DND-41 (cell line): ENCODE measurements around the gene NRROS.
"Not testable (repeated sequence)": the region's sequence is repeated elsewhere in the genome, so short reads cannot be mapped to it uniquely, and the experiment has no call there.

ENCODE experiments used
- ATAC-seq: fragments of 200-7000 bp; cut with Tn5 transposase; 3 replicates; pipeline ENCODE4 v1.9.1; 2021; ENCODE audit warnings: low read depth; ENCODE audit not compliant: insufficient read depth
- DNase-seq: peaks from one replicate; pipeline ENCODE4 v3.0.0-alpha.2; 2020
- H2AFZ ChIP-seq: 2 replicates; pipeline ENCODE4 v1.6.0; 2012; ENCODE audit warnings: low read depth, low read length
- H3K27ac ChIP-seq: 2 replicates; pipeline ENCODE4 v1.5.1; 2012; ENCODE audit warnings: low read length, inconsistent platforms
- H3K27me3 ChIP-seq: fragments of 200-600 bp; sonication (generic); 2 replicates; pipeline ENCODE4 v1.6.0; 2012; ENCODE audit warnings: low read length, mild to moderate bottlenecking, inconsistent platforms; ENCODE audit not compliant: insufficient read depth, poor library complexity
- H3K36me3 ChIP-seq: 2 replicates; pipeline ENCODE4 v1.5.1; 2012; ENCODE audit warnings: low read length, inconsistent platforms; ENCODE audit not compliant: insufficient read depth
- H3K4me1 ChIP-seq: 2 replicates; pipeline ENCODE4 v1.5.1; 2012; ENCODE audit warnings: mild to moderate bottlenecking, low read length; ENCODE audit not compliant: insufficient read depth
- H3K4me2 ChIP-seq: 2 replicates; pipeline ENCODE4 v1.6.0; 2012; ENCODE audit warnings: mild to moderate bottlenecking, moderate library complexity, low read length, inconsistent platforms; ENCODE audit not compliant: insufficient read depth
- H3K4me3 ChIP-seq, 2 experiments: fragments of 200-600 bp in 1 of 2; shearing (Covaris generic) in 1 of 2; 2 replicates each; pipeline ENCODE4 v1.5.1; 2012 to 2016; ENCODE audit warnings: inconsistent platforms in 2 of 2, low read length in 2 of 2, mild to moderate bottlenecking in 2 of 2, low read depth in 1 of 2, moderate library complexity in 1 of 2
- H3K79me2 ChIP-seq: 2 replicates; pipeline ENCODE4 v1.6.0; 2012; ENCODE audit warnings: low read length, inconsistent platforms; ENCODE audit not compliant: insufficient read depth
- H3K9ac ChIP-seq: 2 replicates; pipeline ENCODE4 v1.6.0; 2012; ENCODE audit warnings: low read depth, mild to moderate bottlenecking, inconsistent platforms, low read length, moderate library complexity
- H3K9me3 ChIP-seq: 2 replicates; pipeline ENCODE4 v1.5.1; 2012; ENCODE audit warnings: low read length, moderate library complexity, mild to moderate bottlenecking, inconsistent platforms; ENCODE audit not compliant: insufficient read depth, severe bottlenecking
- H4K20me1 ChIP-seq: 2 replicates; pipeline ENCODE4 v1.6.0; 2012; ENCODE audit warnings: low read length; ENCODE audit not compliant: insufficient read depth
- CTCF ChIP-seq: IDR thresholded peaks from 2 replicates; pipeline ENCODE4 v1.5.1; 2012; ENCODE audit warnings: borderline replicate concordance, low read length, moderate library complexity, mild to moderate bottlenecking; ENCODE audit not compliant: poor library complexity, severe bottlenecking; ENCODE audit errors: extremely low read depth
- EZH2 ChIP-seq: IDR thresholded peaks from 3 replicates; pipeline ENCODE4 v1.6.1; 2012; ENCODE audit warnings: borderline replicate concordance, low read depth, mild to moderate bottlenecking, moderate library complexity, low read length, inconsistent platforms; ENCODE audit not compliant: severe bottlenecking

Gene NRROS

GRCh38 chr3:196609805-196610515 is 29.5 kb upstream of the NRROS start:
- ATAC-seq (peak; percentile 50), DNase-seq (peak; percentile 50)
- Histone ChIP-seq H3K27ac (peak overlapping the region; percentile 87), H3K4me2 (peak overlapping the region; percentile 56), H3K79me2 (peaks cover 5% of the 10 kb centered on the region), H2AFZ (peak overlapping the region; percentile 16; the same call in 1 of the 2 replicates), H3K36me3 (no peaks in the 10 kb centered on the region), H3K9ac (peak overlapping the region; percentile 51), H3K9me3 (no peaks in the 10 kb centered on the region), H4K20me1 (no peaks in the 10 kb centered on the region), H3K27me3 (no peaks in the 10 kb centered on the region), H3K4me1 (peaks cover 56% of the 10 kb centered on the region), H3K4me3 (peak overlapping the region in 1 of 2 experiments; percentile 28; a peak in 2 of 4 replicates)
- no peak for TF ChIP-seq CTCF
- no peak for TF ChIP-seq EZH2

- H3K4me3 ChIP-seq, result peak overlapping the region in 1 of 2 experiments; percentile 47; a peak in 2 of 4 replicates
- peaks cover 5% of the 10 kb centered on the region for H3K79me2 ChIP-seq
- peak; percentile 67 for ATAC-seq
- TF ChIP-seq CTCF (no peak), EZH2 (no peak)
- H3K27me3 ChIP-seq, result no peaks in the 10 kb centered on the region
- H2AFZ ChIP-seq, result peak overlapping the region; percentile 58
- H3K4me2 ChIP-seq, result peak overlapping the region; percentile 64
- H3K4me1 ChIP-seq, result peaks cover 56% of the 10 kb centered on the region
- H4K20me1 ChIP-seq, result no peaks in the 10 kb centered on the region
- H3K27ac ChIP-seq, result peak overlapping the region; percentile 96
- no peaks in the 10 kb centered on the region for H3K36me3 ChIP-seq
- H3K9me3 ChIP-seq, result no peaks in the 10 kb centered on the region
- H3K9ac ChIP-seq, result peak overlapping the region; percentile 63
- DNase-seq, result peak; percentile 76
Observed at GRCh38 chr3:196611761-196612483, 27.6 kb upstream of the NRROS start.

GRCh38 chr3:196615234-196615633 is 24.3 kb upstream of the NRROS start:
- not testable (repeated sequence) for H3K9me3 ChIP-seq, H3K9ac ChIP-seq, H3K27ac ChIP-seq, H3K79me2 ChIP-seq, H3K27me3 ChIP-seq, H2AFZ ChIP-seq, ATAC-seq, H3K4me2 ChIP-seq, H3K4me3 ChIP-seq, H3K36me3 ChIP-seq, H4K20me1 ChIP-seq, DNase-seq
- H3K4me1 ChIP-seq, result peaks cover 52% of the 10 kb centered on the region

GRCh38 chr3:196617256-196617655 is 22.2 kb upstream of the NRROS start:
- Histone ChIP-seq H3K9ac (peak overlapping the region; percentile 24; the same call in 1 of the 2 replicates), H3K27ac (peak overlapping the region; percentile 69), H3K9me3 (no peaks in the 10 kb centered on the region), H2AFZ (peak overlapping the region; percentile 65), H4K20me1 (no peaks in the 10 kb centered on the region), H3K36me3 (no peaks in the 10 kb centered on the region), H3K4me3 (no peak overlapping the region), H3K4me2 (no peak overlapping the region), H3K4me1 (peaks cover 31% of the 10 kb centered on the region), H3K27me3 (no peaks in the 10 kb centered on the region), H3K79me2 (peaks cover 2% of the 10 kb centered on the region; the same call in 1 of the 2 replicates)
- ATAC-seq, result no peak
- DNase-seq, result no peak
- TF ChIP-seq CTCF (no peak), EZH2 (no peak)
